EH (cell line): Measurements from ENCODE around the gene CNTFR.
A peak's percentile ranks its signal among the peaks of the same experiment; 100 is the strongest.

Experiments used
- DNase-seq: peaks from one replicate; pipeline ENCODE4 v3.0.0-alpha.2; 2015; ENCODE audit warnings: low read depth

The CNTFR gene

GRCh38 chr9:34522971-34523797 is 66.3 kb downstream of the CNTFR start, which contains the start of gene ENHO:
ENHO (minus strand) TSS chr9:34522990; CDS start chr9:34521695, 1,295 bp downstream.
- peak; percentile 89 for DNase-seq

- no peak for DNase-seq
Measured at GRCh38 chr9:34522091-34522887, 67.2 kb downstream of the CNTFR start.

GRCh38 chr9:34521406-34522045 is 68.0 kb downstream of the CNTFR start:
- no peak for DNase-seq

- DNase-seq, result no peak
Measured at GRCh38 chr9:34520505-34521385, 68.8 kb downstream of the CNTFR start.

- DNase-seq, result no peak
Measured at GRCh38 chr9:34520096-34520495, 69.4 kb downstream of the CNTFR start.

- no peak for DNase-seq
Measured at GRCh38 chr9:34519321-34520020, 70.1 kb downstream of the CNTFR start.

- no peak for DNase-seq
Measured at GRCh38 chr9:34518896-34519295, 70.6 kb downstream of the CNTFR start.

- DNase-seq, result no peak
Measured at GRCh38 chr9:34518110-34518616, 71.4 kb downstream of the CNTFR start.

GRCh38 chr9:34517185-34517584 is 72.3 kb downstream of the CNTFR start:
- no peak for DNase-seq

GRCh38 chr9:34515959-34516358 is 73.6 kb downstream of the CNTFR start:
- DNase-seq, result no peak

- no peak for DNase-seq
Measured at GRCh38 chr9:34514816-34515215, 74.7 kb downstream of the CNTFR start.

- no peak for DNase-seq
Measured at GRCh38 chr9:34514401-34514800, 75.1 kb downstream of the CNTFR start.

GRCh38 chr9:34513567-34514214 is 75.8 kb downstream of the CNTFR start:
- peak; percentile 18 for DNase-seq

GRCh38 chr9:34512131-34513078 is 77.1 kb downstream of the CNTFR start:
- DNase-seq, result no peak

- no peak for DNase-seq
Measured at GRCh38 chr9:34510497-34511468, 78.7 kb downstream of the CNTFR start.

- no peak for DNase-seq
Measured at GRCh38 chr9:34508951-34509350, 80.6 kb downstream of the CNTFR start.

GRCh38 chr9:34508463-34508862 is 81.1 kb downstream of the CNTFR start:
- DNase-seq, result no peak

GRCh38 chr9:34507966-34508365 is 81.6 kb downstream of the CNTFR start:
- no peak for DNase-seq
